GM18505 (cell line): Measurements from ENCODE around the gene WDR90.

Experiments
- ATAC-seq: cut with Tn5 transposase; IDR thresholded peaks from one replicate; pipeline ENCODE4 v1.9.1; 2021; ENCODE audit not compliant: unreplicated experiment
- POLR2A ChIP-seq: IDR thresholded peaks from 4 replicates; pipeline ENCODE4 v1.6.1; 2011; ENCODE audit warnings: borderline replicate concordance; ENCODE audit not compliant: insufficient read depth, insufficient read length; ENCODE audit errors: extremely low read depth

Gene WDR90

GRCh38 chr16:667780-668518 lies 18.8 kb downstream of the WDR90 start, which contains the start of gene RHOT2:
TSS of gene RHOT2 (plus strand) at chr16:668132. CDS start at chr16:668200, 68 bp downstream.
- peak; percentile 92 for TF ChIP-seq POLR2A
- peak; percentile 73 for ATAC-seq

- ATAC-seq = peak; percentile 1
- TF ChIP-seq POLR2A = no peak
Measured at GRCh38 chr16:668519-669171, 19.5 kb downstream of the WDR90 start.

DNA sequence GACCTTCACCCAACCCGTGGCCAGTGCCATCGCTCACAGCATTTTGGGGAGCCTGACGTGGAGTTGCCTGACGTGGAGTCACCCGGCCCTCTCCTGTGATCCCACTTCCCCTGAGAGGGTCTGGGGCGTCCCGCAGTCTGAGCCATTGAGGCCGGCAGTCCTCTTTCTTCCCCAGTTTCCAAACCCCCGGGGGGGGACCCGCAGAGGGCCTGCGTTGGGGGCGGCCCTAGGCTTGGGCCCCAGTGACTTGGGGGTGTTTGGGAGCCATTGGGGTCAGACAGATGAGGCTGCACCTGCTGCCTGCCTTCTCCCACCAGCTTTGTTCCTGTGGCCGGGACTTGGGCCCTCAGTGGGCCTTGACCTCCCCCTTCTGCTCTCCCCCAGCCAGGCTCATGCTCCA lies 20.5 kb downstream of the WDR90 start:
- no peak for TF ChIP-seq POLR2A
- ATAC-seq = no peak

DNA sequence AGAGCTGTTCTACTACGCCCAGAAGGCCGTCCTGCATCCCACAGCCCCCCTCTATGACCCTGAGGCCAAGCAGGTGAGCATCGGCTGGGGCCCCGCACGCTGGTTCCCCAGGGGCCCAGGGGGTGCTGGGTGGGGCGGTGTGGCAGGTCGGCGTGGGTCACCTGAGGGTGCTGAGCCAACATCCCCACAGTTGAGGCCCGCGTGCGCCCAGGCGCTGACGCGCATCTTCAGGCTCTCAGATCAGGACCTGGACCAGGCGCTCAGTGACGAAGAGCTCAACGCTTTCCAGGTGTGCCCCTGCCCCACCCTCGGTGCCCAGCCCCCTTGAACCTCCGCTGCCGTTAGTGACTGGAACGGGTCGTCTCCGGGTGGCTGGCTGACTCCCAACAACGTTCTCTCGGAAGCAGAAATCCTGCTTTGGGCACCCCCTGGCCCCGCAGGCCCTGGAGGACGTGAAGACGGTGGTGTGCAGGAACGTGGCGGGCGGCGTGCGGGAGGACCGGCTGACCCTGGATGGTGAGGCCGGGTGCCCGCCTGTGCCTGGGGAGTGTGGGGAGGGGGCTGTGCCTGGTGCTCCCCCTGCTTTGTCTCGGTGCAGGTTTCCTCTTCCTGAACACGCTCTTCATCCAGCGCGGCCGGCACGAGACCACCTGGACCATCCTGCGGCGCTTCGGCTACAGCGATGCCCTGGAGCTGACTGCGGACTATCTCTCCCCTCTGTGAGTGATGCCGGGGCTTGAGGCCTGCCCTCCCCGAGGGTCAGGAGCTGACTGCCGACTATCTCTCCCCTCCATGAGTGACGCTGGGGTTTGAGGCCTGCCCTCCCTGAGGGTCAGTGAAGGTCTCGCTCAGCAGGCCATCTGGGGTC lies 21.6 kb downstream of the WDR90 start:
- ATAC-seq = no peak
- TF ChIP-seq POLR2A = no peak

DNA sequence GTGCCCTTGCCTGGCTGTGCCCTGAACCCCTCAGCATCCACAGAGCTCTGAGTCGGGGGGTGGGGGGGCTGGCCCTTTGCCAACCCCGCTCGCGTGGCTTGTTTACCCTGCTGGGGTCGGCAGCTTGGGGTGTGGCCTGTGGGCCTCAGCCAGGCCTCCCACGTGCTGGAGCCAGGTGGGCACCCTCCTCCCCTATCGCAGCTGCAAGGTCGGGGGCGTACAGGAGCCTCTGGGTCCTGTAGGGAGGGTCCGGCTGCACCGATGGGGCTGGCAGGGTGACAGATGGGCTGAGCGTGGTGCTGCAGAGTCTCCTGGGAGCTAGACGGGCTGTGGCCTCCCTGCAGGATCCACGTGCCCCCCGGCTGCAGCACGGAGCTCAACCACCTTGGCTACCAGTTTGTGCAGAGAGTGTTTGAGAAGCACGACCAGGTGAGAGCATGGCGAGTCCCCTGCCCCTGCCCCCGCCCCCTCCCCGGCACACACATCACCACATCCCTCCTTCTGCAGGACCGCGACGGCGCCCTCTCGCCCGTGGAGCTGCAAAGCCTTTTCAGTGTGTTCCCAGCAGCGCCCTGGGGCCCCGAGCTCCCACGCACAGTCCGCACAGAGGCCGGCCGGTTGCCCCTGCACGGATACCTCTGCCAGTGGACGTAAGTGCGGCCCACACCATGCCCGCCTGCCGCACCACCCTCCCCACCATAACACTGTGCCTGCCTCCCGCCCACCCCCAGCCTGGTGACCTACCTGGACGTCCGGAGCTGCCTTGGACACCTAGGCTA lies 22.4 kb downstream of the WDR90 start:
- no peak for ATAC-seq
- no peak for TF ChIP-seq POLR2A

DNA sequence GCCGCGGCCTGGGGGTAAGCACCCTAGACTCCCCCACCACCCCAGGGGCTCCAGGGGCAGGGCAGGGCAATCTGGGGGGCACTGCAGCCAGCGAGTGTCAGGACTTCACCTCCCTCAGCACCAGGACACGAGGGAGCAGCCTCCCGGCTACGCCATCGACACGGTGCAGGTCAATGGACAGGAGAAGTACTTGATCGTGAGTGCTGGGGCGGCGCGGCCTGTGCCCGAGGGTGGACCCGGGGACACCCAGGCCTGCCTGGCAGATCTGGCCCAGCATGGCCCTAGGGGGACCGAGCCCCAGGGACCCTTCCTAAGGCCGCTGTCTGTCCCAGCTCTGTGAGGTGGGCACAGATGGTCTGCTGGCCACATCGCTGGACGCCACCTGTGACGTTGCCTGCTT lies 23.2 kb downstream of the WDR90 start:
- no peak for ATAC-seq
- TF ChIP-seq POLR2A = no peak

- TF ChIP-seq POLR2A = no peak
- ATAC-seq = no peak
Measured at GRCh38 chr16:672851-673250, 23.7 kb downstream of the WDR90 start.

- TF ChIP-seq POLR2A = no peak
- ATAC-seq = no peak
Measured at GRCh38 chr16:673399-673991, 24.3 kb downstream of the WDR90 start.

- no peak for ATAC-seq
- peak; percentile 21 for TF ChIP-seq POLR2A
Measured at GRCh38 chr16:674214-674881, 25.2 kb downstream of the WDR90 start.

GRCh38 chr16:674968-675883 lies 26.1 kb downstream of the WDR90 start, which contains the start of gene RHBDL1:
TSS of gene RHBDL1 (plus strand) at chr16:675671. CDS start at chr16:675791, 120 bp downstream.
- peak; percentile 17 for TF ChIP-seq POLR2A
- no peak for ATAC-seq
